SK-N-SH treated with all-trans-retinoic acid at 6 μM for 48 hours (cell line): Measurements from ENCODE around the gene PCDHA9.

Experiments
- ARNTL ChIP-seq: fragments of 450-650 bp; formaldehyde crosslinking; IDR thresholded peaks from 2 replicates; pipeline ENCODE4 v1.5.0; 2020; ENCODE audit warnings: low read depth, mild to moderate bottlenecking, moderate library complexity, borderline replicate concordance
- RARB ChIP-seq: fragments of 250-450 bp; sonication (Bioruptor Pico); IDR thresholded peaks from 2 replicates; pipeline ENCODE4 v1.8.0; 2021; ENCODE audit warnings: mild to moderate bottlenecking, moderate library complexity
- TOX ChIP-seq: fragments of 250-450 bp; sonication (Bioruptor Pico); IDR thresholded peaks from 2 replicates; pipeline ENCODE4 v1.8.0; 2021; ENCODE audit warnings: mild to moderate bottlenecking, moderate library complexity, borderline replicate concordance
- ZFP3 ChIP-seq: fragments of 250-450 bp; sonication (Bioruptor Pico); IDR thresholded peaks from 2 replicates; pipeline ENCODE4 v1.5.0; 2020; ENCODE audit warnings: mild to moderate bottlenecking, moderate library complexity
- ZNF70 ChIP-seq: fragments of 450-650 bp; formaldehyde crosslinking; IDR thresholded peaks from 2 replicates; pipeline ENCODE4 v1.5.0; 2020; ENCODE audit warnings: mild to moderate bottlenecking, moderate library complexity
- TF ChIP-seq, protein P1 (sequence below): fragments of 250-450 bp; sonication (Bioruptor Pico); IDR thresholded peaks from 2 replicates; pipeline ENCODE4 v1.5.1; 2020; ENCODE audit warnings: low read depth, mild to moderate bottlenecking, moderate library complexity
- TF ChIP-seq, protein P2 (sequence below): fragments of 250-450 bp; sonication (Bioruptor Pico); IDR thresholded peaks from 2 replicates; pipeline ENCODE4 v1.8.0; 2020; ENCODE audit warnings: mild to moderate bottlenecking, moderate library complexity, borderline replicate concordance

- TF ChIP-seq, protein P1, sequence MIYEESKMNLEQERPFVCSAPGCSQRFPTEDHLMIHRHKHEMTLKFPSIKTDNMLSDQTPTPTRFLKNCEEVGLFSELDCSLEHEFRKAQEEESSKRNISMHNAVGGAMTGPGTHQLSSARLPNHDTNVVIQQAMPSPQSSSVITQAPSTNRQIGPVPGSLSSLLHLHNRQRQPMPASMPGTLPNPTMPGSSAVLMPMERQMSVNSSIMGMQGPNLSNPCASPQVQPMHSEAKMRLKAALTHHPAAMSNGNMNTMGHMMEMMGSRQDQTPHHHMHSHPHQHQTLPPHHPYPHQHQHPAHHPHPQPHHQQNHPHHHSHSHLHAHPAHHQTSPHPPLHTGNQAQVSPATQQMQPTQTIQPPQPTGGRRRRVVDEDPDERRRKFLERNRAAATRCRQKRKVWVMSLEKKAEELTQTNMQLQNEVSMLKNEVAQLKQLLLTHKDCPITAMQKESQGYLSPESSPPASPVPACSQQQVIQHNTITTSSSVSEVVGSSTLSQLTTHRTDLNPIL (CRISPR knock-in tag): no peak
- TF ChIP-seq, protein P2, sequence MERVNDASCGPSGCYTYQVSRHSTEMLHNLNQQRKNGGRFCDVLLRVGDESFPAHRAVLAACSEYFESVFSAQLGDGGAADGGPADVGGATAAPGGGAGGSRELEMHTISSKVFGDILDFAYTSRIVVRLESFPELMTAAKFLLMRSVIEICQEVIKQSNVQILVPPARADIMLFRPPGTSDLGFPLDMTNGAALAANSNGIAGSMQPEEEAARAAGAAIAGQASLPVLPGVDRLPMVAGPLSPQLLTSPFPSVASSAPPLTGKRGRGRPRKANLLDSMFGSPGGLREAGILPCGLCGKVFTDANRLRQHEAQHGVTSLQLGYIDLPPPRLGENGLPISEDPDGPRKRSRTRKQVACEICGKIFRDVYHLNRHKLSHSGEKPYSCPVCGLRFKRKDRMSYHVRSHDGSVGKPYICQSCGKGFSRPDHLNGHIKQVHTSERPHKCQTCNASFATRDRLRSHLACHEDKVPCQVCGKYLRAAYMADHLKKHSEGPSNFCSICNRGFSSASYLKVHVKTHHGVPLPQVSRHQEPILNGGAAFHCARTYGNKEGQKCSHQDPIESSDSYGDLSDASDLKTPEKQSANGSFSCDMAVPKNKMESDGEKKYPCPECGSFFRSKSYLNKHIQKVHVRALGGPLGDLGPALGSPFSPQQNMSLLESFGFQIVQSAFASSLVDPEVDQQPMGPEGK (CRISPR knock-in tag): no peak
- TF ChIP-seq RARB (no peak), ARNTL (CRISPR knock-in tag) (no peak), TOX (CRISPR knock-in tag) (no peak), ZNF70 (CRISPR knock-in tag) (no peak), ZFP3 (CRISPR knock-in tag) (no peak)
Measured at GRCh38 chr5:140822281-140822629, 25.9 kb upstream of the PCDHA9 start.
